Stomach (tissue), 4 donors: ENCODE measurements around the gene ZNF224.

Source experiments
- CTCF ChIP-seq, 7 experiments: fragments of 450-650 bp in 4 of 7; fragments of 200-600 bp in 3 of 7; sonication (generic) in 3 of 7; IDR thresholded peaks; one replicate each; pipeline ENCODE4 v1.5.1; 2016 to 2019; ENCODE audit warnings: antibody characterized with exemption in 7 of 7, control low read depth in 2 of 7, mild to moderate bottlenecking in 1 of 7
- POLR2A ChIP-seq, 4 donors: fragments of 450-650 bp; IDR thresholded peaks; one replicate each; pipeline ENCODE4 v1.6.1; 2016; ENCODE audit warnings: antibody characterized with exemption in 4 of 4, control low read depth in 2 of 4, mild to moderate bottlenecking in 1 of 4, moderate library complexity in 1 of 4
- POLR2AphosphoS5 ChIP-seq, 3 donors: sonication (generic); formaldehyde crosslinking; IDR thresholded peaks; one replicate each; pipeline ENCODE4 v1.6.1; 2016; ENCODE audit warnings: antibody characterized with exemption in 3 of 3

GRCh38 chr19:44069415-44069814 is 24.7 kb upstream of the ZNF224 start:
- no peak for TF ChIP-seq CTCF (IDR thresholded peaks at IDR 0.05)
- no peak for TF ChIP-seq POLR2AphosphoS5 (IDR thresholded peaks at IDR 0.05)
- TF ChIP-seq POLR2A (IDR thresholded peaks at IDR 0.05), result no peak
